ENCODE results near the gene NTRK3.

NTRK3 gene

DNA sequence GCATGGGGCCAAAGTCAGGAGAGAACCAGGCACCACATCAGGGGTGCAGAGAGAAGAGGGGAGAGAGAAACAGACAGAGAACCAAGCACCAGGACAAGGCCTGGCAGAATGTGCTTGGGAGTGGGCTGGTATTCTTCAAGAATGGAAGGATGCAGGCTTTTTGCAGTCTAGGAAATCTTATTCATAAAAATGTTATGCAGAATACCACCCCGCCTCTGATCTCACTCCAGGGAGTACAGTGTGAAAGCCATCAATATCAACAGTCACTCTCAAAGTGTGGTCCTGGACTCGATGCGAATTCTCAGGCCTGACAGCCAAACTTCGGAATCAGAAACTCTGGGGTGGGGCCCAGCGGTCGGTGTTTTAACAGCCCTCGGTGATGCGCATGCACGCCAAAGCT is 16.9 kb downstream of the NTRK3 start:
- no peak for DNase-seq (ENCODE audit: extremely low spot score)
- CTCF ChIA-PET = no interaction called here
- TF ChIP-seq TARDBP (IDR thresholded peaks at IDR 0.05) = no peak
- no peak for TF ChIP-seq FOXK2 (IDR thresholded peaks at IDR 0.05)
- no peak for TF ChIP-seq BHLHE40 (IDR thresholded peaks at IDR 0.05; ENCODE audit: borderline replicate concordance)
- TF ChIP-seq SUZ12 (IDR thresholded peaks at IDR 0.05) = no peak
- TF ChIP-seq FOXM1 (IDR thresholded peaks at IDR 0.05; ENCODE audit: borderline replicate concordance) = no peak
- no peak for TF ChIP-seq SP1 (IDR thresholded peaks at IDR 0.05)
- TF ChIP-seq HDGF (IDR thresholded peaks at IDR 0.05; ENCODE audit: borderline replicate concordance) = no peak
- no peak for TF ChIP-seq ARNT (IDR thresholded peaks at IDR 0.05)
- no peak for TF ChIP-seq FOXA1 (IDR thresholded peaks at IDR 0.05)
- TF ChIP-seq CTBP1 (IDR thresholded peaks at IDR 0.05; ENCODE audit: borderline replicate concordance) = no peak
- TF ChIP-seq L3MBTL2 (conservative IDR thresholded peaks at IDR 0.05) = no peak
- no peak for TF ChIP-seq NFRKB (IDR thresholded peaks at IDR 0.05)
- TF ChIP-seq, protein P1, sequence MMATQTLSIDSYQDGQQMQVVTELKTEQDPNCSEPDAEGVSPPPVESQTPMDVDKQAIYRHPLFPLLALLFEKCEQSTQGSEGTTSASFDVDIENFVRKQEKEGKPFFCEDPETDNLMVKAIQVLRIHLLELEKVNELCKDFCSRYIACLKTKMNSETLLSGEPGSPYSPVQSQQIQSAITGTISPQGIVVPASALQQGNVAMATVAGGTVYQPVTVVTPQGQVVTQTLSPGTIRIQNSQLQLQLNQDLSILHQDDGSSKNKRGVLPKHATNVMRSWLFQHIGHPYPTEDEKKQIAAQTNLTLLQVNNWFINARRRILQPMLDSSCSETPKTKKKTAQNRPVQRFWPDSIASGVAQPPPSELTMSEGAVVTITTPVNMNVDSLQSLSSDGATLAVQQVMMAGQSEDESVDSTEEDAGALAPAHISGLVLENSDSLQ (IDR thresholded peaks at IDR 0.05) = no peak
- TF ChIP-seq LEF1 (IDR thresholded peaks at IDR 0.05; ENCODE audit: borderline replicate concordance) = no peak
- no peak for TF ChIP-seq ZNF384 (IDR thresholded peaks at IDR 0.05)
- TF ChIP-seq ELF4 (IDR thresholded peaks at IDR 0.05) = no peak
- POLR2A ChIA-PET = no interaction called here

DNA sequence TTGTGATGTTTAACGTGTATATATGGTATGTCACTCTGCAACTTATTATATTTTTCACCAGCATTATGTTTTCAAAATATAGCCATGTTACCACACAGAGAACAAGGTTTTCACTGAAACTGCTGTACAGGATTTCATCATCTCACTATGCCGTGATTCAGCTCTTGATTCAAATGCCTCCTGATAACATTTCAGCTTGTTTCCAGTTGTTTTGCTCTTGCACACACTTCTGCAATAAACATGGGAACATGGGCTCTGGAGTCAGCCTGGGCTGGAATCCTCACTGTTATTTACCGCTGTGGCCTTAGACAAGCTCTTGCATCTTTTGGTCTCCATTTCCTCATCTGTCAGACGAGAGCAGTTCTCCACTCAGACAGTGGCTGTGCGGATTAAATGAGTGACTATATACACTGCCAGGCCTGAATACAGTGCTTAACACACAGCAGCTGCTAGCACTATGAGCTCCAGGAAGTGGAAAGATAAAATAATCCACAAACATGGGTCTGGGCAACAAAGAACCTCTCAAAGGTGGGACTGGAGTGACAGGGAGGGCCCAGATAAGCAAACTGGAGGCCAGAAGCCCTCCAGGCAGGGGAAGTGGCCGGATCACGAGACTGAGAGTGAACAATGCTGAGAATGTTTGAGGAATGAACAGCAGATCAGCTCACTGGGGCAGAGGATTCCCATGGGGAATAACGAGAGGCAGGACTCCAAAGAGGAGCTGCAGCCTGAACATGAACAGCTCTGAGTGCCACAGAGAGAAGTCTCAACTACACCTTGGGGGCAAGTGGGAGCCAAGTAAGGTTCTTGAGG is 17.7 kb downstream of the NTRK3 start:
- POLR2A ChIA-PET = no interaction called here
- CTCF ChIA-PET = no interaction called here
- DNase-seq (ENCODE audit: extremely low spot score) = no peak

DNA sequence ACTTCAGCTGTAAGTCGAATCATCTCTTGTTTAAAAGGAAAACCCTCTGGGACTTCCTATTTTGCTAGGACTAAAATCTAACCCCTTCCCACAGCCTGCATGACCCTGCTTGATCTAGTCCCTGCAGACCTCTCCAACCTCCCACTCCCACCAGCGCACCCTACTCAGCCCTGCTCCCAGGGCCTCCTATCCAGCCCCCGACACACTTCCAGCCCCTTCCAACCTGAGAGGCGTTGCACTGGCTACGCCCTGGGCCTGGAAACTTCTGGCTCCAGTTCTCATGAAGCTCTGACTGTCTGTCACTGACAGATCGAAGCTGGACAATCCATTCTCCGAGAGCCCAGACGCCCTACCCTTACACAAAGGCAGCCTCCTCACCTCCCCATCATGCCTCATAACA is 21.8 kb downstream of the NTRK3 start:
- CTCF ChIA-PET = interaction anchor here (3.4 kb wide), 1 partner anchor 12 kb away, joined by 15 read pairs; no protein-coding TSS in a partner anchor
- DNase-seq (ENCODE audit: extremely low spot score) = no peak
- TF ChIP-seq BHLHE40 (IDR thresholded peaks at IDR 0.05; ENCODE audit: borderline replicate concordance) = no peak
- TF ChIP-seq NFRKB (IDR thresholded peaks at IDR 0.05) = no peak
- TF ChIP-seq LEF1 (IDR thresholded peaks at IDR 0.05; ENCODE audit: borderline replicate concordance) = no peak
- no peak for TF ChIP-seq HDGF (IDR thresholded peaks at IDR 0.05; ENCODE audit: borderline replicate concordance)
- no peak for TF ChIP-seq TARDBP (IDR thresholded peaks at IDR 0.05)
- TF ChIP-seq FOXM1 (IDR thresholded peaks at IDR 0.05; ENCODE audit: borderline replicate concordance) = no peak
- no peak for TF ChIP-seq FOXA1 (IDR thresholded peaks at IDR 0.05)
- TF ChIP-seq SP1 (IDR thresholded peaks at IDR 0.05) = no peak
- TF ChIP-seq, protein P1 (IDR thresholded peaks at IDR 0.05) = no peak
- TF ChIP-seq L3MBTL2 (conservative IDR thresholded peaks at IDR 0.05) = no peak
- no peak for TF ChIP-seq SUZ12 (IDR thresholded peaks at IDR 0.05)
- no peak for TF ChIP-seq CTBP1 (IDR thresholded peaks at IDR 0.05; ENCODE audit: borderline replicate concordance)
- TF ChIP-seq ELF4 (IDR thresholded peaks at IDR 0.05) = no peak
- TF ChIP-seq ZNF384 (IDR thresholded peaks at IDR 0.05) = no peak
- no peak for TF ChIP-seq FOXK2 (IDR thresholded peaks at IDR 0.05)
- no peak for TF ChIP-seq ARNT (IDR thresholded peaks at IDR 0.05)
- POLR2A ChIA-PET = no interaction called here

More for the DNA sequence above, 17.7 kb downstream of the NTRK3 start:
- TF ChIP-seq FOXM1 (IDR thresholded peaks at IDR 0.05; ENCODE audit: borderline replicate concordance) = no peak

- CTCF ChIA-PET = interaction anchor here (3.4 kb wide), 1 partner anchor 13 kb away, joined by 15 read pairs; no protein-coding TSS in a partner anchor
- POLR2A ChIA-PET = no interaction called here
- DNase-seq (ENCODE audit: extremely low spot score) = no peak
- TF ChIP-seq FOXA1 (IDR thresholded peaks at IDR 0.05) = no peak
Measured at GRCh38 chr15:88233921-88234320, 22.6 kb downstream of the NTRK3 start.

GRCh38 chr15:88232771-88233201 is 23.8 kb downstream of the NTRK3 start:
- CTCF ChIA-PET = no interaction called here
- no peak for DNase-seq (ENCODE audit: extremely low spot score)
- no peak for TF ChIP-seq SUZ12 (IDR thresholded peaks at IDR 0.05)
- POLR2A ChIA-PET = no interaction called here

DNA sequence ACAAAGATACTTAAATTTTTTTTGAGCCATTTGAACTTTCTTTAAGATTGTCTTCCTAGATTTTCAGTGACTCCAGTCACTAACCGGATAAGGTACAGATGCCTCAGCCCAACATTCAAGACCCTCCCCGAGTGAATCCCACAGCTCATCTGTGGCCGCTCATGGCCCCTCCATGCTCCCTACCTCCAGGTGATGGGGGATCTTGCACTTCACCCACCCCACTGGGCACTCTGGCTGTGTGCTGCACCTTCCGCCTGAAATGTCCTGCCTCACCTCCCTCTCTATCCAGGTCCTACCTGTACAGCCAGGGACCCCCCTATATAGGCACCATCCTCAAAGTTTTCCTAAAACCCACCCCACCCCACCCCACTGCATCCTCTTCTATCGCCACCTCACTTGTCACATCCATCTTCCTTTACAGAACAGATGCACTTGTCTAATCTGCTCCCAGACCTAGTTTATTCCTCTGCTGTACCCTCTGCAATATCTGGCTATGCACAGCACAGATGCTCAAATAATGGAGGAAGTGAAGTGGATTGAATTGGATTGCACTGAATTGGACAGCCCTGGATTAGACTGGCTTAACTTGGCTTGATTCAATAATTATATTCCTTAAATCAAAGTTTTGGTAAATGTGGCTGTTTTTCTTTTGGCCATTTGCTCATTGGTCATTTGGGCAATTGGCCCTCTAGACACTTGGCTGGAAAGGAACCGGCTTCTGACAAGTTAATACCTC is 24.5 kb downstream of the NTRK3 start:
- TF ChIP-seq NFRKB (IDR thresholded peaks at IDR 0.05) (no peak), SP1 (IDR thresholded peaks at IDR 0.05) (no peak), CTBP1 (IDR thresholded peaks at IDR 0.05; ENCODE audit: borderline replicate concordance) (no peak), FOXK2 (IDR thresholded peaks at IDR 0.05) (no peak), L3MBTL2 (conservative IDR thresholded peaks at IDR 0.05) (no peak), FOXA1 (IDR thresholded peaks at IDR 0.05) (no peak), ZNF384 (IDR thresholded peaks at IDR 0.05) (no peak), ARNT (IDR thresholded peaks at IDR 0.05) (no peak), ELF4 (IDR thresholded peaks at IDR 0.05) (no peak), TARDBP (IDR thresholded peaks at IDR 0.05) (no peak), LEF1 (IDR thresholded peaks at IDR 0.05; ENCODE audit: borderline replicate concordance) (no peak), BHLHE40 (IDR thresholded peaks at IDR 0.05; ENCODE audit: borderline replicate concordance) (no peak), HDGF (IDR thresholded peaks at IDR 0.05; ENCODE audit: borderline replicate concordance) (no peak), SUZ12 (IDR thresholded peaks at IDR 0.05) (no peak), FOXM1 (IDR thresholded peaks at IDR 0.05; ENCODE audit: borderline replicate concordance) (no peak)
- TF ChIP-seq, protein P1 (IDR thresholded peaks at IDR 0.05) = no peak
- ChIA-PET POLR2A (no interaction called here), CTCF (no interaction called here)
- DNase-seq (ENCODE audit: extremely low spot score) = no peak

Measured in HEK293T (cell line).